ENCODE measurements around the gene ADAMTS10.

- TF ChIP-seq CTCF (conservative IDR thresholded peaks at IDR 0.05; ENCODE audit: low read length) (peak; percentile 81), EZH2phosphoT487 (IDR thresholded peaks at IDR 0.05; ENCODE audit: borderline replicate concordance, low read depth, low read length) (no peak)
Observed at GRCh38 chr19:8585894-8586750, 24.4 kb downstream of the ADAMTS10 start.

All from OCI-LY7 (cell line).